Muscle of leg (tissue), 11 donors: Measurements from ENCODE around the gene ODAD3. TPM values are rescaled to one million over a fixed set of nuclear protein-coding genes. Genes with fewer than 3 reads are reported as not detected.

Experiments used
- DNase-seq: peaks from one replicate; pipeline ENCODE4 v3.0.0; 2013
- H3K27ac ChIP-seq: one replicate; pipeline ENCODE4 v1.5.1; 2013; ENCODE audit warnings: mild to moderate bottlenecking, low read length, control low read depth
- H3K27me3 ChIP-seq: one replicate; pipeline ENCODE4 v1.6.1; 2013; ENCODE audit warnings: low read length; ENCODE audit not compliant: control insufficient read depth, insufficient read depth
- H3K36me3 ChIP-seq: one replicate; pipeline ENCODE4 v1.6.1; 2013; ENCODE audit warnings: low read length; ENCODE audit not compliant: control insufficient read depth, insufficient read depth
- H3K4me1 ChIP-seq: one replicate; pipeline ENCODE4 v1.6.1; 2013; ENCODE audit warnings: low read length; ENCODE audit not compliant: control insufficient read depth, insufficient read depth
- H3K4me3 ChIP-seq: one replicate; pipeline ENCODE4 v1.5.1; 2013; ENCODE audit warnings: low read length, control low read depth
- H3K9me3 ChIP-seq: replicated peaks from 2 replicates; pipeline ENCODE4 v1.6.1; 2013; ENCODE audit warnings: low read depth, low read length; ENCODE audit not compliant: control insufficient read depth
- WGBS: methylation state at CpG from one replicate; pipeline ENCODE4 v1.1.5; 2013; ENCODE audit warnings: missing lambda C conversion rate; ENCODE audit not compliant: insufficient coverage; 5-methylcytosine and 5-hydroxymethylcytosine counted together
- polyA plus RNA-seq, 8 donors: library from polyadenylated mRNA; unstranded; fragments of 120-200 nt; gene quantifications; one replicate each; pipeline versions ENCODE4 v1.2.1 to v1.2.3, GENCODE V29; 2013; ENCODE audit warnings: inconsistent platforms in 1 of 8, low replicate concordance in 1 of 8; ENCODE audit not compliant: insufficient read length in 8 of 8, insufficient read depth in 1 of 8
- total RNA-seq: library from RNA; stranded (reverse); fragments of 120-200 nt; gene quantifications from one replicate; pipeline ENCODE4 v1.2.4, GENCODE V29; 2013

Gene ODAD3
- total and polyA plus RNA-seq, 9 donors: 0.11 to 0.49 (median 0.22) TPM

GRCh38 chr19:11405846-11406643, 28.9 kb downstream of the ODAD3 start:
- Histone ChIP-seq H3K9me3 (no peaks in the 10 kb centered on the region), H3K4me3 (no peak overlapping the region), H3K27me3 (peaks cover 25% of the 10 kb centered on the region), H3K27ac (no peak overlapping the region), H3K36me3 (no peaks in the 10 kb centered on the region), H3K4me1 (no peaks in the 10 kb centered on the region)
- WGBS: 25% methylated on average over 43 of the region's 44 CpGs
- DNase-seq: no peak

- Histone ChIP-seq H3K27me3 (peaks cover 25% of the 10 kb centered on the region), H3K4me1 (no peaks in the 10 kb centered on the region), H3K27ac (no peak overlapping the region), H3K36me3 (no peaks in the 10 kb centered on the region), H3K4me3 (no peak overlapping the region), H3K9me3 (no peaks in the 10 kb centered on the region)
- WGBS: 42% methylated on average over 6 of the region's 9 CpGs
- DNase-seq: no peak
These were observed 30.2 kb downstream of the ODAD3 start for GRCh38 chr19:11404588-11405222.

- 79% methylated on average over 8 of the region's 9 CpGs for WGBS
- Histone ChIP-seq H3K27ac (no peak overlapping the region), H3K4me1 (no peaks in the 10 kb centered on the region), H3K4me3 (no peak overlapping the region), H3K27me3 (peaks cover 18% of the 10 kb centered on the region), H3K9me3 (no peaks in the 10 kb centered on the region), H3K36me3 (no peaks in the 10 kb centered on the region)
- DNase-seq: no peak
These were observed 32.9 kb downstream of the ODAD3 start for GRCh38 chr19:11401808-11402543.

- no peak for DNase-seq
- no CpG with 5 or more reads among the region's 1 CpG for WGBS
- Histone ChIP-seq H3K36me3 (no peaks in the 10 kb centered on the region), H3K27me3 (peaks cover 7% of the 10 kb centered on the region), H3K27ac (no peak overlapping the region), H3K4me1 (no peaks in the 10 kb centered on the region), H3K9me3 (no peaks in the 10 kb centered on the region), H3K4me3 (no peak overlapping the region)
These were observed 34.1 kb downstream of the ODAD3 start for GRCh38 chr19:11400798-11401197.

DNA sequence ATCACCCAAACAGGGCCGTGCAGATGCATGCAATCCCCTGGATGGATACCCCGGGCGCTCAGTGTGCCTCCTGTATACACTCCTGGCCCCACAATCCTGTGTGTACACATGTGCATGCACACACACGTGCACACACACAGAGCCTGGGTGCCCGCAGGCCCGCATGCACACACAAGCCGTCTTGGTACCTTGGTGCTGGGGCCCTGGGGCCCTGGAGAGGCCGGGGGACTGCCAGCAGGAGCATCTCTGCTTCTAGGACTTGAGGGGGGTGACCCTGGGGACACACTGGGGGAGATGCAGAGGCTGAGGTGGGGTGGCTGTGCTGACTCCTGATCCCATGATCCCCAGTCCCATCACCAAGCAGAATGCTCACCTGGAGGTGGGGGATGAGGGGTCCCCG, 35.3 kb downstream of the ODAD3 start:
- DNase-seq: no peak
- H3K4me1 ChIP-seq: no peaks in the 10 kb centered on the region
- no peak overlapping the region for H3K27ac ChIP-seq
- no peaks in the 10 kb centered on the region for H3K9me3 ChIP-seq
- H3K4me3 ChIP-seq: no peak overlapping the region
- no peaks in the 10 kb centered on the region for H3K36me3 ChIP-seq
- WGBS: 93% methylated on average over 5 of the region's 9 CpGs
- no peaks in the 10 kb centered on the region for H3K27me3 ChIP-seq

- DNase-seq: no peak
- Histone ChIP-seq H3K4me3 (no peak overlapping the region), H3K4me1 (no peaks in the 10 kb centered on the region), H3K36me3 (no peaks in the 10 kb centered on the region), H3K9me3 (no peaks in the 10 kb centered on the region), H3K27me3 (peaks cover 4% of the 10 kb centered on the region), H3K27ac (no peak overlapping the region)
- 74% methylated on average over 6 of the region's 22 CpGs for WGBS
These were observed 37.8 kb downstream of the ODAD3 start for GRCh38 chr19:11397089-11397610.

DNA sequence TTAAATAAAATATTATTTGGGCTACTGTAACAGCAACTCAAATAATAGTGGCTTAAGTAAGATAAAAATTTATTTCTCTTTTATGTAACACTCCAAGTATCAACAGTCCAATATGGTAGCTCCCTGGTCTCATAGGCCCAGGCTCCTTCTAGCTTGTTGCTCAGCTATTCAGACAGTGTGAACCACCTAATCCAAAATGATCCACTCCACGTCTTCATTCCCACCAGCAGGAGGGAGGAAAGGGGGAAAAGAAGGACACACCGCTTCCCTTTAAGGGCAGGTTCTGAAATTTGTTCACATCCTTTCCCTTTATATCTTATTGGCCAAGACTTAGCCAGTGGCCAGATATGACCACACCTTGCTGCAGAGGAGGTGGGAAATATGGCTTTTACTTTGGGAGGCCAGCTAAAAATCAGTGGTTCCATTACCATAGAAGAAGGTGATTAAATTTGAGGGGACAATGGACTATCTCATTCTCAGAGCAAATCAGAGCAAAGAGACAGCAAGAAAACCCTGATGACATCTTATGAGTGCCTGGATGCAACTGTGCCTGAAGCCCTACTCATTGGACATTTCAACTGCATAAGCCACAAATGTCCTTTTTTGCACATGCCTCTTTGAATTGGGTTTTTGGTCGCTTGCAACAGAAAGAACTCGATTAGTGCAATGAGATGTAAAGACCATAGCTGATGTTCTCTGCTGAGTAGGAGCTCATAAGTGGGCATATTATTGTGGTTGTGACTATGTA, 43.8 kb downstream of the ODAD3 start:
- peaks cover 4% of the 10 kb centered on the region for H3K9me3 ChIP-seq
- DNase-seq: no peak
- H3K27ac ChIP-seq: no peak overlapping the region
- no peaks in the 10 kb centered on the region for H3K36me3 ChIP-seq
- H3K4me3 ChIP-seq: no peak overlapping the region
- H3K4me1 ChIP-seq: no peaks in the 10 kb centered on the region
- WGBS: no CpG with 5 or more reads among the region's 4 CpGs
- peaks cover 4% of the 10 kb centered on the region for H3K27me3 ChIP-seq

GRCh38 chr19:11390359-11390758, 44.6 kb downstream of the ODAD3 start:
- Histone ChIP-seq H3K27me3 (peaks cover 4% of the 10 kb centered on the region), H3K27ac (no peak overlapping the region), H3K4me1 (no peaks in the 10 kb centered on the region), H3K36me3 (no peaks in the 10 kb centered on the region), H3K4me3 (no peak overlapping the region), H3K9me3 (peaks cover 4% of the 10 kb centered on the region)
- DNase-seq: no peak
- WGBS: 80% methylated on average over 1 of the region's 2 CpGs

DNA sequence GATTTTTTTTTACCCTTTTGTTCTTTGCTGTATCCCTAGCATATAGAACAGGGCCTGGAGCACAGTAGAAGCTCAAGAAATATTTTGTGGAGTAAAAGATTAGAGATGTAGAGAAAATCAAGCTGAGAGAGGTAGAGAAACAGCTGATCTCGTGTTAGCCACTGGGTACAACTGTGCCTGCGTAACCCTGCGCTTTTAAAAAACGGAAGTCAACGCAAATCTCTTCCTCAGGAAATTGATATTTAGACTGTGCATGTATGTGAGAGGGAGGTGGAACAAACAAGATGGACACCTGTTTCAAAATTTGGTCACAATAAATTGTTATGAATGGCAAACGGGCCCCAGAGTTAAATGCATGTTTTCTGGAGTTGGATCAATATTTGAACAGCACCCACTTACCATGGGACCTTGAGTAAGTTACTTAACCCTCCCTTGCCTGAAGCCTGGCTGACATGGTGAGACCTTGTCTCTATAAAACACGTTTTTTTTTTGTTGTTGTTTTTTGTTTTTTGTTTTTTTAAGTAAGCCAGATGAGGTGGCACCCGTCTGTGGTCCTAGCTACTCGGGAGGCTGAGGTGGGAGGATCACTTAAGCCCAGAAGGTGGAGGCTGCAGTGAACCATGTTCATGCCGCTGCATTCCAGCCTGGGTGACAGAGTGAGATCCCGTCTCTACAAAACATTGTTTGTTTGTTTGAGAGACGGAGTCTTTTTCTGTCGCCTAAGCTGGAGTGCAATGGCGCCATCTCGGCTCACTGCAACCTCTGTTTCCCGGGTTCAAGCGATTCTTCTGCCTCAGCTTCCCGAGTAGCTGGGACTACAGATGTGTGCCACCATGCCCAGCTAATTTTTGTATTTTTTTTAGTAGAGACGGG, 47.5 kb downstream of the ODAD3 start:
- Histone ChIP-seq H3K27me3 (peaks cover 20% of the 10 kb centered on the region), H3K9me3 (peaks cover 4% of the 10 kb centered on the region), H3K4me1 (peaks cover 18% of the 10 kb centered on the region), H3K4me3 (no peak overlapping the region), H3K27ac (no peak overlapping the region), H3K36me3 (no peaks in the 10 kb centered on the region)
- 73% methylated on average over 15 of the region's 19 CpGs for WGBS
- DNase-seq: peak; percentile 53
